ENCODE data around the gene VPREB3. TPM values are rescaled to one million over a fixed set of nuclear protein-coding genes. Genes with fewer than 3 reads are reported as not detected.

The VPREB3 gene
- total and polyA plus RNA-seq, 2 donors (not counting 1 experiment from before 2014, with no cell fraction given), result 92.7 to 461 TPM

- H3K27ac Mint-ChIP-seq, result peak overlapping the region; percentile 99
- intact Hi-C loops (cut with micrococcal nuclease), result no loop called here
Measured at GRCh38 chr22:23753385-23753784, 840 bp downstream of the VPREB3 start.

More at GRCh38 chr22:23753385-23753784, 840 bp downstream of the VPREB3 start:
- WGBS (ENCODE audit: insufficient coverage), result 5% methylated on average over 2 of the region's 2 CpGs
- DNase-seq (peak; percentile 58), ATAC-seq (ENCODE audit: low read depth) (no peak)
- ChIA-PET POLR2A (interaction anchor here (0.5 to 8.1 kb wide), 9 partner anchors 14 to 799 kb away, joined by 3 to 174 read pairs (median 10); partner anchors contain the start of genes C22orf15, CHCHD10, MMP11 and SLC2A11), CTCF (interaction anchor here (0.8 to 13.0 kb wide), 11 partner anchors 14 to 141 kb away, joined by 3 to 188 read pairs (median 6); partner anchors contain the start of genes C22orf15, CHCHD10, DERL3 and MIF)
- Histone ChIP-seq H2AFZ (ENCODE audit: insufficient read depth, low read depth, low read length, poor library complexity, severe bottlenecking) (no peak overlapping the region), H3K27me3 (replicated peaks in 1 of 4; ENCODE audit: control extremely low read depth in 1 of 4, control insufficient read depth in 3 of 4, insufficient read depth in 4 of 4, low read length in 3 of 4) (no peaks in the 10 kb centered on the region), H3K79me2 (ENCODE audit: control insufficient read depth, insufficient read depth, low read length) (peaks cover 32% of the 10 kb centered on the region), H3K9me3 (ENCODE audit: control extremely low read depth in 1 of 3, control insufficient read depth in 2 of 3, insufficient read depth in 1 of 3, low read length in 2 of 3) (peaks cover 0 to 4% (median 0%) of the 10 kb centered on the region in 3 donors), H3K4me1 (ENCODE audit: control insufficient read depth in 2 of 2, insufficient read depth in 2 of 2, low read length in 2 of 2) (peaks cover 30 to 67% of the 10 kb centered on the region in 2 donors), H3K36me3 (replicated peaks in 1 of 2; ENCODE audit: control extremely low read depth in 1 of 2, control insufficient read depth in 1 of 2, extremely low read depth in 1 of 2, insufficient read depth in 2 of 2, low read length in 1 of 2) (peaks cover 0 to 2% of the 10 kb centered on the region in 2 experiments), H4K20me1 (ENCODE audit: control insufficient read depth, insufficient read depth, low read length, poor library complexity, severe bottlenecking) (no peaks in the 10 kb centered on the region), H3K9ac (ENCODE audit: low read length) (peak overlapping the region; percentile 89), H3K4me2 (replicated peaks; ENCODE audit: low read depth, low read length, poor library complexity, severe bottlenecking) (peak overlapping the region; percentile 97), H3K27ac (ENCODE audit: low read length in 2 of 2) (peak overlapping the region; percentile 85 to 98), H3K4me3 (ENCODE audit: control extremely low read depth in 1 of 5, extremely low read depth in 1 of 5, insufficient read depth in 1 of 5, low read depth in 2 of 5, low read length in 4 of 5) (peak overlapping the region; percentile 53 to 88 (median 83))
- Mint-ChIP-seq H3K4me1 (peaks cover 60% of the 10 kb centered on the region), H3K4me3 (peak overlapping the region; percentile 93), H3K9me3 (ENCODE audit: insufficient read depth) (no peaks in the 10 kb centered on the region), H3K27me3 (no peaks in the 10 kb centered on the region)
- TF ChIP-seq CTCF (IDR thresholded peaks at IDR 0.05) (no peak), EZH2 (IDR thresholded peaks at IDR 0.05; ENCODE audit: borderline replicate concordance, insufficient read depth, low read depth, low read length, poor library complexity, severe bottlenecking) (no peak)

All from B cell (primary cell).